Endodermal cell (in vitro differentiated cells): ENCODE data around the gene CDK15. TPM values are rescaled to one million over a fixed set of nuclear protein-coding genes. Genes with fewer than 3 reads are reported as not detected.

ENCODE experiments used
- DNase-seq: peaks from one replicate; pipeline ENCODE4 v3.0.0-alpha.2; 2017
- H3K27ac ChIP-seq: 2 replicates; pipeline ENCODE4 v1.5.1; 2013; ENCODE audit warnings: mild to moderate bottlenecking, low read depth, low read length, moderate library complexity
- H3K27me3 ChIP-seq: 2 replicates; pipeline ENCODE4 v1.6.1; 2013; ENCODE audit warnings: mild to moderate bottlenecking, low read length, moderate library complexity; ENCODE audit not compliant: insufficient read depth, control insufficient read depth, poor library complexity, severe bottlenecking
- H3K36me3 ChIP-seq: 2 replicates; pipeline ENCODE4 v1.7.0; 2013; ENCODE audit warnings: mild to moderate bottlenecking, low read length, moderate library complexity; ENCODE audit not compliant: control insufficient read depth, insufficient read depth
- H3K4me1 ChIP-seq: one replicate; pipeline ENCODE4 v1.7.0; 2013; ENCODE audit warnings: low read length; ENCODE audit not compliant: control insufficient read depth, insufficient read depth
- H3K4me3 ChIP-seq: 2 replicates; pipeline ENCODE4 v1.5.1; 2013; ENCODE audit warnings: mild to moderate bottlenecking, low read length, moderate library complexity
- H3K9ac ChIP-seq: 2 replicates; pipeline ENCODE4 v1.6.1; 2013; ENCODE audit warnings: mild to moderate bottlenecking, low read length, moderate library complexity; ENCODE audit not compliant: poor library complexity, severe bottlenecking; ENCODE audit errors: extremely low read depth
- H3K9me3 ChIP-seq: 2 replicates; pipeline ENCODE4 v1.6.1; 2013; ENCODE audit warnings: mild to moderate bottlenecking, low read length, moderate library complexity; ENCODE audit not compliant: control insufficient read depth
- H3K27ac Mint-ChIP-seq: 2 replicates; pipeline ENCODE4 v1.8.0; 2020; ENCODE audit warnings: mixed read lengths
- H3K27me3 Mint-ChIP-seq: 2 replicates; pipeline ENCODE4 v1.8.0; 2021; ENCODE audit warnings: mild to moderate bottlenecking, mixed read lengths; ENCODE audit not compliant: insufficient read depth
- H3K36me3 Mint-ChIP-seq: 2 replicates; pipeline ENCODE4 v1.8.0; 2020; ENCODE audit warnings: low read depth, mixed read lengths
- H3K4me1 Mint-ChIP-seq: 2 replicates; pipeline ENCODE4 v1.8.0; 2020; ENCODE audit warnings: mixed read lengths
- H3K4me3 Mint-ChIP-seq: 2 replicates; pipeline ENCODE4 v1.8.0; 2020; ENCODE audit warnings: mild to moderate bottlenecking, moderate library complexity, mixed read lengths
- H3K9me3 Mint-ChIP-seq: 2 replicates; pipeline ENCODE4 v1.8.0; 2020; ENCODE audit warnings: mild to moderate bottlenecking, mixed read lengths
- CTCF ChIP-seq: fragments of 200-600 bp; sonication (generic); conservative IDR thresholded peaks from 2 replicates; pipeline ENCODE4 v1.5.0; 2021; ENCODE audit warnings: antibody characterized with exemption, mild to moderate bottlenecking
- WGBS, 2 experiments: methylation state at CpG; one replicate each; pipeline versions ENCODE4 v1.1.5 to v1.1.7; 2013; ENCODE audit warnings: missing lambda C conversion rate in 2 of 2, mixed read lengths in 1 of 2; ENCODE audit not compliant: insufficient coverage in 1 of 2, insufficient read length in 1 of 2; 5-methylcytosine and 5-hydroxymethylcytosine counted together
- total RNA-seq, 2 donors: library from RNA; stranded (reverse); fragmentation: NEBNext Ultra II Directional in 1 of 2; extraction: Animal tissue kit (Norgen Biotek cat#: 25700) in 1 of 2; gene quantifications; 2 replicates in 1 of 2; 3 replicates in 1 of 2; pipeline ENCODE4 v1.2.1, GENCODE V29; 2021

The CDK15 gene
- total RNA-seq, 2 donors from 2014 or later = 0.35 TPM; not detected in 1

GRCh38 chr2:201904538-201905420, 98.4 kb downstream of the CDK15 start:
- Mint-ChIP-seq H3K4me3 (no peak overlapping the region), H3K27ac (peak overlapping the region; percentile 22)
- no peak overlapping the region for H3K27ac ChIP-seq

DNA sequence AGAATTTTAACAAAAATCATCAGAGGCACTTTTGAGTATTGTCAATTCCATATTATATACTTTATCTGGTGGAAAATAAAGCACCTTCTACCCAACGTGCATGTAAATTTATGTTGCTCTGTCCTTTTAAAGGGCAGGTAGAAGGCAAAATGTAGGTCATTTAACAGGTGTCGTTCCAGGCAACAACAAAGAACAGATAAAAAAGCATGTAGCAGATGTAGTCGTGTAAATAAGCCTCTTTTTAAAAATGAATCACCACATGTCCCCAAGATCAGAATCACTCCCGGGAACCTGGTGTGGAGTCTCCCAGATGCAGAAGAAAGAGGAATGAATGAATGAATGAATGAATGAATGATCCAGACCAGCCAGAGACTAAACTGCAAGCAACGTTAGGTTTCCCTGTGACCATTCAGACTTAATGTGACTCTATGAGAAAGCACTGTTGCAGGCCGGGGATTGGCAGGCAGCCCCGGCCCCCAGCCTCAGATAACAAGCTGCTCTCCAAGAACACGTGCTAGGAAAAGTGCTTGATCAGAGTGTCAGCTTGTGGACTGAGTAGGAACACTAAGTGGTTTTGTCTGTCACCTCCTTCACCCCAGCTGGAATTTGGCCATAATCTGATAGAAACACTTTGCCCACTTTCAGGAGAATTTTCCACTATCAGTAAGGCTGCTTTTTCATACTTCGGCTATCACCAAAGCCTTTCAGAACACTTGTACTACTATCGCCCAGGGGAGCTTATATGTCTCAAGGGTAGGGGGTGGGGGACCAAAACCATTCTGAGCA, 100.6 kb downstream of the CDK15 start:
- no peaks in the 10 kb centered on the region for H3K27me3 ChIP-seq
- H3K4me3 ChIP-seq = peak overlapping the region; percentile 28
- TF ChIP-seq CTCF = no peak
- H3K4me1 Mint-ChIP-seq = peaks cover 62% of the 10 kb centered on the region
- H3K9me3 Mint-ChIP-seq = no peaks in the 10 kb centered on the region
- peak overlapping the region; percentile 92 for H3K27ac Mint-ChIP-seq
- no peaks in the 10 kb centered on the region for H3K27me3 Mint-ChIP-seq
- peak; percentile 86 for DNase-seq
- no peaks in the 10 kb centered on the region for H3K9me3 ChIP-seq
- peak overlapping the region; percentile 47 for H3K9ac ChIP-seq
- peaks cover 38% of the 10 kb centered on the region for H3K4me1 ChIP-seq
- no peaks in the 10 kb centered on the region for H3K36me3 Mint-ChIP-seq
- no peak overlapping the region for H3K4me3 Mint-ChIP-seq
- H3K27ac ChIP-seq = no peak overlapping the region
- WGBS, 2 experiments = 41 to 64% methylated on average over 5 to 10 of the region's 10 CpGs
- H3K36me3 ChIP-seq = no peaks in the 10 kb centered on the region

More at GRCh38 chr2:201904538-201905420, 98.4 kb downstream of the CDK15 start:
- no peaks in the 10 kb centered on the region for H3K36me3 ChIP-seq
- Mint-ChIP-seq H3K36me3 (no peaks in the 10 kb centered on the region), H3K27me3 (no peaks in the 10 kb centered on the region), H3K9me3 (no peaks in the 10 kb centered on the region), H3K4me1 (peaks cover 41% of the 10 kb centered on the region)
- H3K9ac ChIP-seq = no peak overlapping the region
- H3K27me3 ChIP-seq = no peaks in the 10 kb centered on the region
- WGBS, 2 experiments = 51 to 63% methylated on average over 5 of the region's 5 CpGs
- no peak for TF ChIP-seq CTCF
- peaks cover 22% of the 10 kb centered on the region for H3K4me1 ChIP-seq
- H3K4me3 ChIP-seq = no peak overlapping the region
- no peaks in the 10 kb centered on the region for H3K9me3 ChIP-seq
- peak; percentile 71 for DNase-seq

DNA sequence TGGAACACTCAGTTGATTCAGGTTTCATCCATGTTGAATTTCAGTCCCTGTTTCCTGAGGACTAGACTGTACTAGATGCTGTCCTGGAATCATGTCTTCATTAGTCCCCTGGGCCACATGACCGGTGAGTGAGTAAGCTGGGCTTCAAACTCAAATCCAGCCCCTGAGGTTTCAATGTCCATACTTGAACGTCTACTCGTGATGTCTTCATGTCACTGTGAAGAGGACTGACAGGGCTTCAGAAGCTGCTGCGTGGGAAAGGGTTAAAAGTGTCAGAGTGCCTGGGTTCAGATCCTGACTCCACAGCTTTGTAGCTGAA, 101.2 kb downstream of the CDK15 start:
- no peaks in the 10 kb centered on the region for H3K9me3 ChIP-seq
- H3K4me3 ChIP-seq = peak overlapping the region; percentile 28
- peak overlapping the region; percentile 47 for H3K9ac ChIP-seq
- no peaks in the 10 kb centered on the region for H3K36me3 Mint-ChIP-seq
- H3K27me3 ChIP-seq = no peaks in the 10 kb centered on the region
- no peaks in the 10 kb centered on the region for H3K36me3 ChIP-seq
- H3K4me1 Mint-ChIP-seq = peaks cover 67% of the 10 kb centered on the region
- no peaks in the 10 kb centered on the region for H3K27me3 Mint-ChIP-seq
- H3K4me1 ChIP-seq = peaks cover 42% of the 10 kb centered on the region
- H3K4me3 Mint-ChIP-seq = no peak overlapping the region
- DNase-seq = no peak
- 84 to 100% methylated on average over 4 of the region's 4 CpGs for WGBS, 2 experiments
- no peaks in the 10 kb centered on the region for H3K9me3 Mint-ChIP-seq
- TF ChIP-seq CTCF = no peak
- H3K27ac Mint-ChIP-seq = peak overlapping the region; percentile 92
- H3K27ac ChIP-seq = no peak overlapping the region
